ENCODE results near the gene IRS1.

IRS1 gene

DNA sequence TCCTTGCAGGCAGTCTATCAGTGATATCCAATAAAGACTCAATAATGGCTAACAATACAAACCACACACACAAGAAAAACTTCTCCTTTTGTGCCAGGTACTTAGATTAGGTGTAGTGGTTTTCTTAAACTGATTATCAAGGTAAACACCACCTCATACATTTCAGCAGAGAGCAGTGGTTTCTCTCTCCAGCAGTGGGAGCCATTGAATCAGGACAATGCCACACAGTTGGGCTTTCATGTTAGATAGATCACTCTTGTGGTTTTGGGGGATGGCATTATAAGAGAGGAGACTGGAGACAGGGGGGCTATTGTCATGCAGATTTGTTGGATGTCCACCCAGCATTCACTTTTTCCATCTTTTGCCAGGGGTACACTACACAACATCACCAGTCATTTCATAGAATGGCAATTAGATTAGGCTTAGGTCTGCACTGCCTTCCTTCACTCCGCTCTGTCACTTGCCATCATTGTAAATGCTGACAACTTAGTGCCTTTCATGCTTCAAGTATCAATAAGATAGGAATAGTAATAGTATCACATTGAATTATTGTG lies 13.6 kb upstream of the IRS1 start:
- Histone ChIP-seq H3K27me3 (ENCODE audit: insufficient read depth, low read depth) (no peaks in the 10 kb centered on the region), H3K79me2 (ENCODE audit: insufficient read depth, low read depth) (no peaks in the 10 kb centered on the region), H3K4me3 (IDR thresholded peaks at IDR 0.05; ENCODE audit: insufficient read depth, low read depth, low read length) (no peak overlapping the region), H3K9ac (no peak overlapping the region), H3K27ac (no peak overlapping the region), H3K4me1 (ENCODE audit: low read depth, poor library complexity, severe bottlenecking) (no peaks in the 10 kb centered on the region), H3K36me3 (ENCODE audit: insufficient read depth) (no peaks in the 10 kb centered on the region), H4K20me1 (ENCODE audit: insufficient read depth) (no peaks in the 10 kb centered on the region), H2AFZ (ENCODE audit: low read depth) (no peak overlapping the region), H3K4me2 (no peak overlapping the region)
- TF ChIP-seq, protein P1, sequence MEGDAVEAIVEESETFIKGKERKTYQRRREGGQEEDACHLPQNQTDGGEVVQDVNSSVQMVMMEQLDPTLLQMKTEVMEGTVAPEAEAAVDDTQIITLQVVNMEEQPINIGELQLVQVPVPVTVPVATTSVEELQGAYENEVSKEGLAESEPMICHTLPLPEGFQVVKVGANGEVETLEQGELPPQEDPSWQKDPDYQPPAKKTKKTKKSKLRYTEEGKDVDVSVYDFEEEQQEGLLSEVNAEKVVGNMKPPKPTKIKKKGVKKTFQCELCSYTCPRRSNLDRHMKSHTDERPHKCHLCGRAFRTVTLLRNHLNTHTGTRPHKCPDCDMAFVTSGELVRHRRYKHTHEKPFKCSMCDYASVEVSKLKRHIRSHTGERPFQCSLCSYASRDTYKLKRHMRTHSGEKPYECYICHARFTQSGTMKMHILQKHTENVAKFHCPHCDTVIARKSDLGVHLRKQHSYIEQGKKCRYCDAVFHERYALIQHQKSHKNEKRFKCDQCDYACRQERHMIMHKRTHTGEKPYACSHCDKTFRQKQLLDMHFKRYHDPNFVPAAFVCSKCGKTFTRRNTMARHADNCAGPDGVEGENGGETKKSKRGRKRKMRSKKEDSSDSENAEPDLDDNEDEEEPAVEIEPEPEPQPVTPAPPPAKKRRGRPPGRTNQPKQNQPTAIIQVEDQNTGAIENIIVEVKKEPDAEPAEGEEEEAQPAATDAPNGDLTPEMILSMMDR (conservative IDR thresholded peaks at IDR 0.05; ENCODE audit: low read depth, low read length) = no peak

DNA sequence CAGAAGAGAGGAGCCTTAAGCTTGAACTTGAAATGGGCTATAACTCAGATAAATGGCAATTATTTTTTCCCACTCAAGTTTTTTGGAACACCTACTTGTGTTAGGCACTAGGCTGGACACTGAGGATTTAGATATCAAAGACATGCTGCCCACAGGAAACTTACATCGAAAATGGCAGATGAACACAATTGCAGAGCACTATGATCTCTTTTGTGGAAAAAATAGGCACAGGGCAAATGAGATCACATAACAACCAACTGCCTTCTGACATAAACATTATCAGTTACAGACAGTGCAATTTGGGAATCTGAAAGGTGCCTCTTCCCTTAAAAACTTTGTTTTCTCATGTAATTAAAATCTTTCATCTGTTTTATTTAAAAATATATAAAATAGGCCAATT lies 3.8 kb upstream of the IRS1 start:
- Histone ChIP-seq H3K4me3 (IDR thresholded peaks at IDR 0.05; ENCODE audit: insufficient read depth, low read depth, low read length) (no peak overlapping the region), H2AFZ (ENCODE audit: low read depth) (no peak overlapping the region), H3K4me2 (no peak overlapping the region), H3K4me1 (ENCODE audit: low read depth, poor library complexity, severe bottlenecking) (peaks cover 20% of the 10 kb centered on the region), H3K9ac (no peak overlapping the region), H3K27me3 (ENCODE audit: insufficient read depth, low read depth) (no peaks in the 10 kb centered on the region), H3K79me2 (ENCODE audit: insufficient read depth, low read depth) (peaks cover 3% of the 10 kb centered on the region), H3K36me3 (ENCODE audit: insufficient read depth) (no peaks in the 10 kb centered on the region), H3K27ac (no peak overlapping the region), H4K20me1 (ENCODE audit: insufficient read depth) (no peaks in the 10 kb centered on the region)
- TF ChIP-seq, protein P1 (conservative IDR thresholded peaks at IDR 0.05; ENCODE audit: low read depth, low read length) = no peak

DNA sequence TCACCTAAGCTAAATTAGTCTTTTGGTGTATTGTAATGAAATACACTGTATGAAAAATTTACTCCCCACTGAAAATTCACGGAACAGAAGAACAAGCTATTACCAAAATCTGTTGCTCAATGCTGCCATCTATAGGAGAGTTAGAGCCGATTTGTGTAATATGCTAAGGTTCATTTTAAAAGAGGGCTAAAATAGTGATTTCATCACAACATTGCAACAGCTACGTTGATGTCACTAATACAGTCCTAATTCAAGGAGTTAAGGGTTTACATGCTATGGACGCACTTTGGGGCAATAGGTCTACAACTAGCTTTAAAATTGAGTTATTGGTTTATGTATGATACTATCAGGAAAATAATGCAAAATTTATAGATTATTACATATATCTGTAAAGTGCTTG lies 3.0 kb upstream of the IRS1 start:
- no peak overlapping the region for H2AFZ ChIP-seq (ENCODE audit: low read depth)
- no peak overlapping the region for H3K27ac ChIP-seq
- H4K20me1 ChIP-seq (ENCODE audit: insufficient read depth) = no peaks in the 10 kb centered on the region
- H3K4me1 ChIP-seq (ENCODE audit: low read depth, poor library complexity, severe bottlenecking) = peaks cover 20% of the 10 kb centered on the region
- no peaks in the 10 kb centered on the region for H3K36me3 ChIP-seq (ENCODE audit: insufficient read depth)
- H3K4me2 ChIP-seq = peak overlapping the region; percentile 39; the same call in 1 of the 2 replicates
- peaks cover 11% of the 10 kb centered on the region for H3K79me2 ChIP-seq (ENCODE audit: insufficient read depth, low read depth)
- H3K4me3 ChIP-seq (IDR thresholded peaks at IDR 0.05; ENCODE audit: insufficient read depth, low read depth, low read length) = no peak overlapping the region
- H3K27me3 ChIP-seq (ENCODE audit: insufficient read depth, low read depth) = no peaks in the 10 kb centered on the region
- TF ChIP-seq, protein P1 (conservative IDR thresholded peaks at IDR 0.05; ENCODE audit: low read depth, low read length) = peak; percentile 69
- no peak overlapping the region for H3K9ac ChIP-seq

DNA sequence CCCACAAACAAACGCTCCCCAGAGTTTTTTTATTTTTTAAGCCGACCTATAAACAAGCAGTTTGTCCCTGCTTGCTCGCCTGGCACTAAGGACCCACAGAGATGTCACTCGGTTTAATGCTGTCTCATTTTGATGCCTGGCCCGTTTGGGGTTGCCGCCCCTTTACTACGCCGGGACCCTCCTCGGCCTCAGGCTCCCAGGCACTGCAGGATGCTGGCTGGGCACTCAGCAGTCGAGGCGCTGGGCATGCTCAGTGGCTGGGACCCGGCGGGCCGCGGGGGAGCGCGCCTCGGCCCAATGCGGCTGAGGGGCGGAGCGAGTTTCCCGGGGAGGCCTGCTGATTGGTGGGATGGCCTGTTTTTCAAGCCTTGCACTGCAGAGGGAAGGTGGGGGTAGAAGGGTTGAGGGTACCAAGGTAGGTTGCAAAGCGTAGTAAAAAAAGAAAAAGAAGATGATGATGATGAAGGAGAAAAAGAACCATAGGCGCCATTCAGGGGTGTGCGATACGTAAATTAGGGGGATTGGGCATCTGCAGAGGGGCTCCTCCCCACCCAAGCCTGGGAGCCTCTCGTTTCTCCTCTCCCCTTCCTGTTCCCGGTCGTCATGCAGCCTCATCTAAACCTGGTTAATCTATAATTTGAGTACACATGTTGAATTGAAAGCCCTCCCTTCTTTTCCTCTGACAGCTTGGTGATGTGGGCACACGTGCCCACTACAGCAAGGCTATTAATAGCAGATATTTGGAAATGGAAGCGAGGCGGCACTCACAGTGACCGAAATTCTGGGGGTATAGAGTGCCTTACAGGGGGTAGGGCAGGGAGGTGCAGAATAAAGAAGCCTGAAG lies 1.5 kb upstream of the IRS1 start:
- peak overlapping the region; percentile 68 for H3K4me3 ChIP-seq (IDR thresholded peaks at IDR 0.05; ENCODE audit: insufficient read depth, low read depth, low read length)
- peak overlapping the region; percentile 54; the same call in 1 of the 2 replicates for H3K9ac ChIP-seq
- peak overlapping the region; percentile 93 for H2AFZ ChIP-seq (ENCODE audit: low read depth)
- H4K20me1 ChIP-seq (ENCODE audit: insufficient read depth) = no peaks in the 10 kb centered on the region
- TF ChIP-seq, protein P1 (conservative IDR thresholded peaks at IDR 0.05; ENCODE audit: low read depth, low read length) = no peak
- H3K4me1 ChIP-seq (ENCODE audit: low read depth, poor library complexity, severe bottlenecking) = peaks cover 24% of the 10 kb centered on the region
- peak overlapping the region; percentile 59 for H3K27ac ChIP-seq
- H3K27me3 ChIP-seq (ENCODE audit: insufficient read depth, low read depth) = no peaks in the 10 kb centered on the region
- H3K79me2 ChIP-seq (ENCODE audit: insufficient read depth, low read depth) = peaks cover 24% of the 10 kb centered on the region
- no peaks in the 10 kb centered on the region for H3K36me3 ChIP-seq (ENCODE audit: insufficient read depth)
- peak overlapping the region; percentile 87 for H3K4me2 ChIP-seq

Data from KMS-11 (cell line).